Inflammatory macrophage treated with lipopolysaccharide for 1 hour (primary cell): ENCODE data around the gene TH.

Experiments
- DNase-seq, 2 donors: peaks; one replicate each; pipeline ENCODE4 v3.0.0-alpha.2; 2020 to 2022

TH gene

GRCh38 chr11:2171591-2172003 is at the start of gene TH:
TH (minus strand) TSS chr11:2171815; CDS start chr11:2171786, 29 bp downstream.
- DNase-seq: no peak

- DNase-seq: no peak
Observed at GRCh38 chr11:2221024-2221423, 49.4 kb upstream of the TH start.

- no peak for DNase-seq
Observed at GRCh38 chr11:2220173-2220771, 48.7 kb upstream of the TH start.

- DNase-seq: no peak
Observed at GRCh38 chr11:2219318-2220017, 47.9 kb upstream of the TH start.

- DNase-seq: no peak
Observed at GRCh38 chr11:2218031-2218633, 46.5 kb upstream of the TH start.

- DNase-seq: no peak
Observed at GRCh38 chr11:2217211-2218030, 45.8 kb upstream of the TH start.

GRCh38 chr11:2216400-2217064 is 44.9 kb upstream of the TH start:
- no peak for DNase-seq

- no peak for DNase-seq
Observed at GRCh38 chr11:2215561-2216399, 44.2 kb upstream of the TH start.

GRCh38 chr11:2215230-2215560 is 43.6 kb upstream of the TH start:
- DNase-seq: no peak

- DNase-seq: no peak
Observed at GRCh38 chr11:2214527-2215229, 43.1 kb upstream of the TH start.

- no peak for DNase-seq
Observed at GRCh38 chr11:2213890-2214526, 42.4 kb upstream of the TH start.

- peak; percentile 21 to 30 for DNase-seq
Observed at GRCh38 chr11:2213384-2213842, 41.8 kb upstream of the TH start.

- no peak for DNase-seq
Observed at GRCh38 chr11:2212411-2213251, 41.0 kb upstream of the TH start.

GRCh38 chr11:2211113-2211971 is 39.7 kb upstream of the TH start:
- DNase-seq: no peak

GRCh38 chr11:2210366-2211112 is 38.9 kb upstream of the TH start:
- no peak for DNase-seq

GRCh38 chr11:2209900-2210321 is 38.3 kb upstream of the TH start:
- no peak for DNase-seq

GRCh38 chr11:2209370-2209801 is 37.8 kb upstream of the TH start:
- DNase-seq: no peak
